ENCODE measurements around the gene STXBP5L.

- no peak for TF ChIP-seq POLR2A (IDR thresholded peaks at IDR 0.05; ENCODE audit: low read length)
- no peak for TF ChIP-seq GATA1 (IDR thresholded peaks at IDR 0.05; ENCODE audit: low read depth, low read length)
Observed at GRCh38 chr3:121418182-121418581, 510.2 kb downstream of the STXBP5L start.
